Measurements from ENCODE around the gene ZNF441.

GRCh38 chr19:11769995-11770394 is 3.2 kb downstream of the ZNF441 start:
- TF ChIP-seq CTCF (IDR thresholded peaks at IDR 0.05) (no peak), POLR2A (IDR thresholded peaks at IDR 0.05) (no peak), EP300 (IDR thresholded peaks at IDR 0.05) (no peak), POLR2AphosphoS5 (IDR thresholded peaks at IDR 0.05) (no peak)

All from gastroesophageal sphincter (tissue), 3 donors.